Upper lobe of left lung (tissue), 6 donors: ENCODE data around the gene ZBTB22. TPM values are rescaled to one million over a fixed set of nuclear protein-coding genes. Genes with fewer than 3 reads are reported as not detected.

Experiments used
- ATAC-seq, 2 donors: fragments of 200-7000 bp; cut with Tn5 transposase; one replicate each; pipeline ENCODE4 v1.9.1; 2022; ENCODE audit warnings: mild to moderate bottlenecking in 2 of 2, moderate library complexity in 2 of 2; ENCODE audit not compliant: low FRiP score in 2 of 2
- DNase-seq, 2 donors: peaks; one replicate each; pipeline ENCODE4 v3.0.0-alpha.2; 2019 to 2020
- H3K27ac ChIP-seq, 4 donors: fragments of 200-600 bp; sonication (generic); one replicate each; pipeline ENCODE4 v1.5.1; 2016 to 2019
- H3K27me3 ChIP-seq, 4 donors: fragments of 200-600 bp; sonication (generic); one replicate each; pipeline ENCODE4 v1.5.1; 2017 to 2019
- H3K36me3 ChIP-seq, 4 donors: fragments of 200-600 bp; sonication (generic); one replicate each; pipeline ENCODE4 v1.5.1; 2016 to 2019
- H3K4me1 ChIP-seq, 4 donors: fragments of 200-600 bp; sonication (generic); one replicate each; pipeline ENCODE4 v1.5.1; 2018 to 2019
- H3K4me3 ChIP-seq, 4 donors: fragments of 200-600 bp; sonication (generic); one replicate each; pipeline ENCODE4 v1.5.1; 2017 to 2019; ENCODE audit warnings: mild to moderate bottlenecking in 2 of 4, moderate library complexity in 1 of 4
- H3K9me3 ChIP-seq, 4 donors: fragments of 200-600 bp; sonication (generic); one replicate each; pipeline ENCODE4 v1.5.1; 2018 to 2019
- CTCF ChIP-seq, 6 experiments: fragments of 450-650 bp in 4 of 6; fragments of 200-600 bp in 2 of 6; sonication (generic) in 2 of 6; IDR thresholded peaks; one replicate each; pipeline ENCODE4 v1.5.1; 2016 to 2019; ENCODE audit warnings: antibody characterized with exemption in 6 of 6
- EP300 ChIP-seq, 4 donors: sonication (generic); formaldehyde crosslinking; IDR thresholded peaks; one replicate each; pipeline ENCODE4 v1.5.1; 2017; ENCODE audit warnings: antibody characterized with exemption in 4 of 4, control low read depth in 2 of 4
- POLR2A ChIP-seq, 4 donors: fragments of 450-650 bp; IDR thresholded peaks; one replicate each; pipeline ENCODE4 v1.5.1; 2016 to 2017; ENCODE audit warnings: antibody characterized with exemption in 4 of 4, mild to moderate bottlenecking in 2 of 4
- POLR2AphosphoS5 ChIP-seq, 2 donors: sonication (generic); formaldehyde crosslinking; IDR thresholded peaks; one replicate each; pipeline ENCODE4 v1.5.1; 2017; ENCODE audit warnings: antibody characterized with exemption in 2 of 2
- WGBS, 2 donors: methylation state at CpG; one replicate each; pipeline ENCODE4 v1.1.5; 2017 to 2018; 5-methylcytosine and 5-hydroxymethylcytosine counted together
- total RNA-seq, 6 donors: library from RNA; depleted of rRNA in 4 of 6; stranded (reverse); fragments of >200 nt in 4 of 6; gene quantifications; one replicate each; pipeline versions ENCODE4 v1.1.0 to v1.2.1, GENCODE V29; 2016 to 2021
- donor health status: DM: no; HTN: no; CAD: no; lungs with moderate emphysema.
- donor health status: DM: no; HTN: yes; CAD: no; lungs with severe emphysema.

Gene ZBTB22
- total RNA-seq, 6 donors from 2014 or later: 24.2 to 32.5 (median 28.2) TPM

- DNase-seq (peak in 1 of 2 donors; percentile 64), ATAC-seq (no peak)
- peaks cover 13 to 39% (median 24%) of the 10 kb centered on the region in 4 donors for H3K4me1 ChIP-seq
- H3K27me3 ChIP-seq: no peaks in the 10 kb centered on the region
- H3K9me3 ChIP-seq: no peaks in the 10 kb centered on the region
- TF ChIP-seq EP300 (IDR thresholded peaks at IDR 0.05): no peak
- no peak for TF ChIP-seq POLR2A (IDR thresholded peaks at IDR 0.05)
- no peak for TF ChIP-seq CTCF (IDR thresholded peaks at IDR 0.05)
- no peak for TF ChIP-seq POLR2AphosphoS5 (IDR thresholded peaks at IDR 0.05)
- WGBS, 2 donors: 74 to 90% methylated on average over 7 to 8 of the region's 15 CpGs
- H3K4me3 ChIP-seq: no peak overlapping the region
- H3K27ac ChIP-seq: peak overlapping the region in 2 of 4 donors; percentile 97
- H3K36me3 ChIP-seq: peaks cover 21 to 60% (median 44%) of the 10 kb centered on the region in 4 donors
Observed at GRCh38 chr6:33295621-33296369, 21.7 kb downstream of the ZBTB22 start.

GRCh38 chr6:33294086-33294823, 23.3 kb downstream of the ZBTB22 start:
- 74 to 75% methylated on average over 10 of the region's 10 CpGs for WGBS, 2 donors
- DNase-seq (no peak), ATAC-seq (no peak)
- H3K27ac ChIP-seq: no peak overlapping the region
- H3K9me3 ChIP-seq: no peaks in the 10 kb centered on the region
- no peak overlapping the region for H3K4me3 ChIP-seq
- no peaks in the 10 kb centered on the region for H3K27me3 ChIP-seq
- H3K4me1 ChIP-seq: peaks cover 20 to 38% (median 23%) of the 10 kb centered on the region in 4 donors
- H3K36me3 ChIP-seq: peaks cover 21 to 62% (median 44%) of the 10 kb centered on the region in 4 donors
- TF ChIP-seq CTCF (IDR thresholded peaks at IDR 0.05): no peak
- no peak for TF ChIP-seq POLR2AphosphoS5 (IDR thresholded peaks at IDR 0.05)

GRCh38 chr6:33292996-33293682, 24.4 kb downstream of the ZBTB22 start:
- WGBS, 2 donors: 88 to 90% methylated on average over 13 to 16 of the region's 16 CpGs
- Histone ChIP-seq H3K4me3 (no peak overlapping the region), H3K36me3 (peaks cover 21 to 62% (median 44%) of the 10 kb centered on the region in 4 donors), H3K27ac (no peak overlapping the region), H3K4me1 (peaks cover 24 to 41% (median 29%) of the 10 kb centered on the region in 4 donors), H3K27me3 (no peaks in the 10 kb centered on the region), H3K9me3 (no peaks in the 10 kb centered on the region)
- no peak for DNase-seq
- ATAC-seq: no peak
- TF ChIP-seq POLR2A (IDR thresholded peaks at IDR 0.05): no peak

GRCh38 chr6:33290459-33290858, 27.1 kb downstream of the ZBTB22 start:
- no peak for TF ChIP-seq POLR2AphosphoS5 (IDR thresholded peaks at IDR 0.05)
- no peak for TF ChIP-seq CTCF (IDR thresholded peaks at IDR 0.05)
- TF ChIP-seq POLR2A (IDR thresholded peaks at IDR 0.05): no peak
- no peak for TF ChIP-seq EP300 (IDR thresholded peaks at IDR 0.05)
- Histone ChIP-seq H3K27me3 (no peaks in the 10 kb centered on the region), H3K27ac (peak overlapping the region in 1 of 4 donors; percentile 84), H3K4me3 (peak overlapping the region in 1 of 4 donors; percentile 94), H3K9me3 (no peaks in the 10 kb centered on the region), H3K4me1 (peaks cover 17 to 26% (median 22%) of the 10 kb centered on the region in 4 donors), H3K36me3 (peaks cover 20 to 68% (median 45%) of the 10 kb centered on the region in 4 donors)
- no peak for ATAC-seq
- no peak for DNase-seq
- WGBS, 2 donors: 63 to 69% methylated on average over 7 of the region's 7 CpGs

GRCh38 chr6:33289784-33290315, 27.7 kb downstream of the ZBTB22 start:
- H3K4me1 ChIP-seq: peaks cover 17 to 26% (median 22%) of the 10 kb centered on the region in 4 donors
- H3K27ac ChIP-seq: peak overlapping the region; percentile 66 to 84 (median 74)
- TF ChIP-seq CTCF (IDR thresholded peaks at IDR 0.05) (no peak), POLR2A (IDR thresholded peaks at IDR 0.05) (no peak), POLR2AphosphoS5 (IDR thresholded peaks at IDR 0.05) (no peak), EP300 (IDR thresholded peaks at IDR 0.05) (no peak)
- WGBS, 2 donors: 4 to 5% methylated on average over 8 to 13 of the region's 14 CpGs
- DNase-seq (no peak), ATAC-seq (peak in 1 of 2 donors; percentile 7)
- H3K9me3 ChIP-seq: no peaks in the 10 kb centered on the region
- H3K36me3 ChIP-seq: peaks cover 16 to 68% (median 45%) of the 10 kb centered on the region in 4 donors
- H3K27me3 ChIP-seq: no peaks in the 10 kb centered on the region
- H3K4me3 ChIP-seq: peak overlapping the region; percentile 70 to 94 (median 84)
